Mammary epithelial cell (primary cell): ENCODE measurements around the gene CCDC69.

ENCODE experiments used
- CTCF ChIP-seq, 2 donors: IDR thresholded peaks in 1 of 2; conservative IDR thresholded peaks in 1 of 2; 2 replicates each; pipeline ENCODE4 v1.5.1; 2011 to 2012; ENCODE audit warnings: inconsistent platforms in 2 of 2, low read length in 2 of 2, mild to moderate bottlenecking in 2 of 2, control low read depth in 1 of 2, low read depth in 1 of 2; ENCODE audit not compliant: insufficient read depth in 1 of 2; ENCODE audit errors: extremely low read depth in 1 of 2
- EZH2 ChIP-seq: IDR thresholded peaks from 2 replicates; pipeline ENCODE4 v1.6.1; 2012; ENCODE audit warnings: low read length, inconsistent platforms, borderline replicate concordance

DNA sequence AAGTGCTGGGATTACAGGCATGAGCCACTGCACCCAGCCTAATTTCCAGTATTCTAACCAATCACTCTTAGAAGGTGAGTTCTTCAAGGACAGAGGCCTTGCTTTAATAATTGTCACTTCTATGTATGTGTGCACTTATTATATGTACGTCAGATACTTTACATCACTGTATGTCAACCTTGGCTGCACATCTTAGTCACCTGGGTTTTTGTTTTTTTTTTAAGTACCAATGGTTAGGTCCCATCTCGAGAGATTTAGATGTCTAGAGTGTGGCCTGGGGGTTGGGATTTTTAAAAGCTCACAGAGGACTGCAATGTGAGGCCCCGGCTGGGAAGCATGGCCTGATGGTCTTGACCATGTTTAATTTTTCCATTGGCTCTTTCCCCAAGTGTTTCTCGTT lies 19.2 kb upstream of the CCDC69 start:
- no peak for TF ChIP-seq CTCF (conservative IDR thresholded peaks at IDR 0.05 in 1 of 2, IDR thresholded peaks at IDR 0.05 in 1 of 2; ENCODE audit: extremely low read depth in 1 of 2, insufficient read depth in 1 of 2, low read depth in 1 of 2, low read length in 2 of 2)
- TF ChIP-seq EZH2 = no peak
